NCI-H146 (cell line): ENCODE data around the gene CCDC167.

Source experiments
- DNase-seq: peaks from one replicate; lab custom pipeline; 2025; lab: John Stamatoyannopoulos, UW

The CCDC167 gene

GRCh38 chr6:37499433-37500293, at the start of gene CCDC167:
Gene CCDC167 (minus strand): TSS chr6:37499893. CDS start chr6:37499863, 30 bp downstream.
- DNase-seq, result peak; percentile 100

- DNase-seq, result no peak
Observed at GRCh38 chr6:37549154-37549553, 49.5 kb upstream of the CCDC167 start.

- no peak for DNase-seq
Observed at GRCh38 chr6:37548067-37548674, 48.5 kb upstream of the CCDC167 start.

- no peak for DNase-seq
Observed at GRCh38 chr6:37547564-37548061, 47.9 kb upstream of the CCDC167 start.

- peak; percentile 54 for DNase-seq
Observed at GRCh38 chr6:37546141-37546871, 46.6 kb upstream of the CCDC167 start.

GRCh38 chr6:37544530-37544929, 44.8 kb upstream of the CCDC167 start:
- DNase-seq, result no peak

- DNase-seq, result no peak
Observed at GRCh38 chr6:37543361-37543760, 43.7 kb upstream of the CCDC167 start.

GRCh38 chr6:37541346-37541745, 41.7 kb upstream of the CCDC167 start:
- DNase-seq, result no peak

- DNase-seq, result no peak
Observed at GRCh38 chr6:37540390-37540789, 40.7 kb upstream of the CCDC167 start.

- no peak for DNase-seq
Observed at GRCh38 chr6:37540029-37540352, 40.3 kb upstream of the CCDC167 start.

GRCh38 chr6:37539171-37540028, 39.7 kb upstream of the CCDC167 start:
- DNase-seq, result no peak

GRCh38 chr6:37538107-37538506, 38.4 kb upstream of the CCDC167 start:
- DNase-seq, result peak; percentile 66

- DNase-seq, result no peak
Observed at GRCh38 chr6:37537548-37537947, 37.9 kb upstream of the CCDC167 start.

- peak; percentile 57 for DNase-seq
Observed at GRCh38 chr6:37536491-37537190, 36.9 kb upstream of the CCDC167 start.

GRCh38 chr6:37535759-37536490, 36.2 kb upstream of the CCDC167 start:
- DNase-seq, result peak; percentile 65

- no peak for DNase-seq
Observed at GRCh38 chr6:37535428-37535758, 35.7 kb upstream of the CCDC167 start.

- DNase-seq, result no peak
Observed at GRCh38 chr6:37534893-37535292, 35.2 kb upstream of the CCDC167 start.

GRCh38 chr6:37532122-37532521, 32.4 kb upstream of the CCDC167 start:
- no peak for DNase-seq

GRCh38 chr6:37531437-37532036, 31.8 kb upstream of the CCDC167 start:
- DNase-seq, result no peak

- no peak for DNase-seq
Observed at GRCh38 chr6:37531026-37531425, 31.3 kb upstream of the CCDC167 start.
